Activated naive CD4-positive, alpha-beta T cell treated with anti-CD3 and anti-CD28 coated beads, Interleukin-2, amount 50 U/mL, for 24 hours (primary cell): ENCODE measurements around the gene ATP1A3.
A peak's percentile ranks its signal among the peaks of the same experiment; 100 is the strongest.

ENCODE experiments used
- H3K27ac Mint-ChIP-seq: one replicate; pipeline ENCODE4 v1.8.0; 2021; ENCODE audit warnings: mild to moderate bottlenecking, mixed read lengths
- H3K27me3 Mint-ChIP-seq: one replicate; pipeline ENCODE4 v1.8.0; 2021; ENCODE audit warnings: mixed read lengths
- H3K36me3 Mint-ChIP-seq: one replicate; pipeline ENCODE4 v1.8.0; 2021; ENCODE audit warnings: mixed read lengths
- H3K4me1 Mint-ChIP-seq: one replicate; pipeline ENCODE4 v1.8.0; 2021; ENCODE audit warnings: mixed read lengths
- H3K4me3 Mint-ChIP-seq: one replicate; pipeline ENCODE4 v1.8.0; 2021; ENCODE audit warnings: mild to moderate bottlenecking, mixed read lengths
- H3K9me3 Mint-ChIP-seq: one replicate; pipeline ENCODE4 v1.8.0; 2021; ENCODE audit warnings: mixed read lengths

ATP1A3 gene

GRCh38 chr19:41924151-41925145 is 69.6 kb downstream of the ATP1A3 start:
- no peak overlapping the region for H3K27ac Mint-ChIP-seq
- no peak overlapping the region for H3K4me3 Mint-ChIP-seq
- peaks cover 24% of the 10 kb centered on the region for H3K4me1 Mint-ChIP-seq
- H3K9me3 Mint-ChIP-seq = no peaks in the 10 kb centered on the region
- peaks cover 3% of the 10 kb centered on the region for H3K36me3 Mint-ChIP-seq
- H3K27me3 Mint-ChIP-seq = no peaks in the 10 kb centered on the region

GRCh38 chr19:41923045-41923788 is 70.8 kb downstream of the ATP1A3 start:
- H3K36me3 Mint-ChIP-seq = peaks cover 3% of the 10 kb centered on the region
- no peaks in the 10 kb centered on the region for H3K9me3 Mint-ChIP-seq
- H3K27ac Mint-ChIP-seq = peak overlapping the region; percentile 9
- H3K27me3 Mint-ChIP-seq = no peaks in the 10 kb centered on the region
- peaks cover 16% of the 10 kb centered on the region for H3K4me1 Mint-ChIP-seq
- no peak overlapping the region for H3K4me3 Mint-ChIP-seq

- Mint-ChIP-seq H3K27ac (no peak overlapping the region), H3K9me3 (no peaks in the 10 kb centered on the region), H3K4me3 (no peak overlapping the region), H3K27me3 (no peaks in the 10 kb centered on the region), H3K36me3 (peaks cover 3% of the 10 kb centered on the region), H3K4me1 (peaks cover 16% of the 10 kb centered on the region)
These were observed 71.4 kb downstream of the ATP1A3 start for GRCh38 chr19:41922585-41922984.

- no peak overlapping the region for H3K4me3 Mint-ChIP-seq
- no peaks in the 10 kb centered on the region for H3K9me3 Mint-ChIP-seq
- peaks cover 3% of the 10 kb centered on the region for H3K36me3 Mint-ChIP-seq
- H3K27me3 Mint-ChIP-seq = no peaks in the 10 kb centered on the region
- peaks cover 16% of the 10 kb centered on the region for H3K4me1 Mint-ChIP-seq
- no peak overlapping the region for H3K27ac Mint-ChIP-seq
These were observed 72.2 kb downstream of the ATP1A3 start for GRCh38 chr19:41921577-41922576.

- Mint-ChIP-seq H3K9me3 (no peaks in the 10 kb centered on the region), H3K4me3 (no peak overlapping the region), H3K27me3 (no peaks in the 10 kb centered on the region), H3K36me3 (peaks cover 3% of the 10 kb centered on the region), H3K4me1 (peaks cover 16% of the 10 kb centered on the region), H3K27ac (no peak overlapping the region)
These were observed 73.0 kb downstream of the ATP1A3 start for GRCh38 chr19:41920882-41921576.

- no peaks in the 10 kb centered on the region for H3K9me3 Mint-ChIP-seq
- H3K27ac Mint-ChIP-seq = no peak overlapping the region
- H3K4me1 Mint-ChIP-seq = peaks cover 16% of the 10 kb centered on the region
- peaks cover 3% of the 10 kb centered on the region for H3K36me3 Mint-ChIP-seq
- no peaks in the 10 kb centered on the region for H3K27me3 Mint-ChIP-seq
- no peak overlapping the region for H3K4me3 Mint-ChIP-seq
These were observed 73.9 kb downstream of the ATP1A3 start for GRCh38 chr19:41919948-41920712.

- Mint-ChIP-seq H3K36me3 (peaks cover 3% of the 10 kb centered on the region), H3K27me3 (no peaks in the 10 kb centered on the region)
These were observed 75.3 kb downstream of the ATP1A3 start for GRCh38 chr19:41918653-41919244.

GRCh38 chr19:41918095-41918494 is 75.9 kb downstream of the ATP1A3 start:
- Mint-ChIP-seq H3K27ac (no peak overlapping the region), H3K4me3 (no peak overlapping the region), H3K27me3 (no peaks in the 10 kb centered on the region), H3K36me3 (no peaks in the 10 kb centered on the region), H3K4me1 (peaks cover 17% of the 10 kb centered on the region), H3K9me3 (no peaks in the 10 kb centered on the region)

More at GRCh38 chr19:41918653-41919244, 75.3 kb downstream of the ATP1A3 start:
- Mint-ChIP-seq H3K9me3 (no peaks in the 10 kb centered on the region), H3K4me1 (peaks cover 22% of the 10 kb centered on the region), H3K4me3 (no peak overlapping the region), H3K27ac (no peak overlapping the region)

GRCh38 chr19:41917676-41918075 is 76.4 kb downstream of the ATP1A3 start:
- no peak overlapping the region for H3K27ac Mint-ChIP-seq
- no peaks in the 10 kb centered on the region for H3K27me3 Mint-ChIP-seq
- no peaks in the 10 kb centered on the region for H3K9me3 Mint-ChIP-seq
- no peaks in the 10 kb centered on the region for H3K36me3 Mint-ChIP-seq
- H3K4me3 Mint-ChIP-seq = no peak overlapping the region
- peaks cover 15% of the 10 kb centered on the region for H3K4me1 Mint-ChIP-seq
